ENCODE data around the gene PDP2.

The PDP2 gene

DNA sequence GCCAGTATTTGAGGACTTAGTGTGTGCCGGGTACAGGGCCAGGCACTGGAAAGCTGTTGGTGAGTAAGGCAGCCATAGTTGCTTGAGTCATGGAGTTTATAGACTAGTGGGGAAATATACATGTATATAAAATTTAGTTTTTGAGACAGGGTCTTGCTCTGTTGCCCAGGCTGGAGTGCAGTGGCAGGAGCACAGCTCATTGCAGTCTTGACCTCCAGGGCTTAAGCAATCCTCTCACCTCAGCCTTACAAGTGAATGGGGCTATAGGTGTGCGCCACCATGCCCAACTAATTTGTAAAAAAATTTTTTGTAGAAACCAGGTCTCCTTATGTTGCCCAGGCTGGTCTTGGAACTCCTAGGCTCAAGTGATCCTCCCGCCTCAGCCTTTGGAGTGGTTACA lies 2.4 kb downstream of the PDP2 start:
- TF ChIP-seq POLR2AphosphoS5 (IDR thresholded peaks at IDR 0.05; ENCODE audit: low read depth, low read length) (no peak), TAF1 (IDR thresholded peaks at IDR 0.05; ENCODE audit: borderline replicate concordance, insufficient read depth, low read length) (no peak), SIN3A (IDR thresholded peaks at IDR 0.05; ENCODE audit: borderline replicate concordance, insufficient read depth, low read length) (no peak), FOXP2 (optimal IDR thresholded peaks at IDR 0.05; ENCODE audit: borderline replicate concordance, extremely low read depth, extremely low read length, insufficient read depth) (no peak)
- TF ChIP-seq, protein P1, sequence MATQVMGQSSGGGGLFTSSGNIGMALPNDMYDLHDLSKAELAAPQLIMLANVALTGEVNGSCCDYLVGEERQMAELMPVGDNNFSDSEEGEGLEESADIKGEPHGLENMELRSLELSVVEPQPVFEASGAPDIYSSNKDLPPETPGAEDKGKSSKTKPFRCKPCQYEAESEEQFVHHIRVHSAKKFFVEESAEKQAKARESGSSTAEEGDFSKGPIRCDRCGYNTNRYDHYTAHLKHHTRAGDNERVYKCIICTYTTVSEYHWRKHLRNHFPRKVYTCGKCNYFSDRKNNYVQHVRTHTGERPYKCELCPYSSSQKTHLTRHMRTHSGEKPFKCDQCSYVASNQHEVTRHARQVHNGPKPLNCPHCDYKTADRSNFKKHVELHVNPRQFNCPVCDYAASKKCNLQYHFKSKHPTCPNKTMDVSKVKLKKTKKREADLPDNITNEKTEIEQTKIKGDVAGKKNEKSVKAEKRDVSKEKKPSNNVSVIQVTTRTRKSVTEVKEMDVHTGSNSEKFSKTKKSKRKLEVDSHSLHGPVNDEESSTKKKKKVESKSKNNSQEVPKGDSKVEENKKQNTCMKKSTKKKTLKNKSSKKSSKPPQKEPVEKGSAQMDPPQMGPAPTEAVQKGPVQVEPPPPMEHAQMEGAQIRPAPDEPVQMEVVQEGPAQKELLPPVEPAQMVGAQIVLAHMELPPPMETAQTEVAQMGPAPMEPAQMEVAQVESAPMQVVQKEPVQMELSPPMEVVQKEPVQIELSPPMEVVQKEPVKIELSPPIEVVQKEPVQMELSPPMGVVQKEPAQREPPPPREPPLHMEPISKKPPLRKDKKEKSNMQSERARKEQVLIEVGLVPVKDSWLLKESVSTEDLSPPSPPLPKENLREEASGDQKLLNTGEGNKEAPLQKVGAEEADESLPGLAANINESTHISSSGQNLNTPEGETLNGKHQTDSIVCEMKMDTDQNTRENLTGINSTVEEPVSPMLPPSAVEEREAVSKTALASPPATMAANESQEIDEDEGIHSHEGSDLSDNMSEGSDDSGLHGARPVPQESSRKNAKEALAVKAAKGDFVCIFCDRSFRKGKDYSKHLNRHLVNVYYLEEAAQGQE (IDR thresholded peaks at IDR 0.05; ENCODE audit: insufficient read depth in 1 of 2, low read depth in 2 of 2, low read length in 2 of 2), result no peak

DNA sequence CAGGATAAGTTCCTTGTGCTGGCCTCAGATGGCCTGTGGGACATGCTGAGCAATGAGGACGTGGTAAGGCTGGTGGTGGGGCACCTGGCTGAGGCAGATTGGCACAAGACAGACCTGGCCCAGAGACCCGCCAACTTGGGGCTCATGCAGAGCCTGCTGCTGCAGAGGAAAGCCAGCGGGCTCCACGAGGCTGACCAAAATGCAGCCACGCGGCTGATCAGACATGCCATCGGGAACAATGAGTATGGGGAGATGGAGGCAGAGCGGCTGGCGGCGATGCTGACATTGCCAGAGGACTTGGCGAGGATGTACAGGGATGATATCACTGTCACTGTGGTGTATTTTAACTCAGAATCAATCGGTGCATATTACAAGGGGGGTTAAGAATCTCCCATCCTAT lies 5.2 kb downstream of the PDP2 start:
- TF ChIP-seq, protein P1 (IDR thresholded peaks at IDR 0.05; ENCODE audit: insufficient read depth in 1 of 2, low read depth in 2 of 2, low read length in 2 of 2), result no peak
- TF ChIP-seq SIN3A (IDR thresholded peaks at IDR 0.05; ENCODE audit: borderline replicate concordance, insufficient read depth, low read length), result no peak
- TF ChIP-seq FOXP2 (optimal IDR thresholded peaks at IDR 0.05; ENCODE audit: borderline replicate concordance, extremely low read depth, extremely low read length, insufficient read depth), result no peak
- no peak for TF ChIP-seq POLR2AphosphoS5 (IDR thresholded peaks at IDR 0.05; ENCODE audit: low read depth, low read length)
- TF ChIP-seq TAF1 (IDR thresholded peaks at IDR 0.05; ENCODE audit: borderline replicate concordance, insufficient read depth, low read length), result no peak

DNA sequence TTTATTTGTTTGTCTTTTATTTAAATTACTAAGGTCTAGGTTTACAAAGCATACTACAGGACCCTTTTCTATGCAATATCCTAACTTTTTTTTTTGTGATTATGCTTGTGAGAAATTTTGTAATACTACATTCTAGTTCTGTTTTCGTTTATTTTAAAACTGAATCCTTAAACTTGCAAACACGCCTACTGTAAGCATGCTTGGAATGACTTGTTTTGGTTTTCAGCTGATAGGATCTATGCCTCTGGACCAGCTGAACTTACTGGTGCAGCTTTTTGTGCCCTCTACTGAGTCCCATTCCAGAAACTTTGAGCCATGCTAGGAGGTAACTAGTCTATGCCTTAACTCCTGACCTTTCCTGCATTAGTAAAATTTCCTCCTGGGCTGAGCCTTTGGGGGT lies 6.0 kb downstream of the PDP2 start:
- no peak for TF ChIP-seq FOXP2 (optimal IDR thresholded peaks at IDR 0.05; ENCODE audit: borderline replicate concordance, extremely low read depth, extremely low read length, insufficient read depth)
- TF ChIP-seq, protein P1 (IDR thresholded peaks at IDR 0.05; ENCODE audit: insufficient read depth in 1 of 2, low read depth in 2 of 2, low read length in 2 of 2), result no peak
- no peak for TF ChIP-seq SIN3A (IDR thresholded peaks at IDR 0.05; ENCODE audit: borderline replicate concordance, insufficient read depth, low read length)
- TF ChIP-seq POLR2AphosphoS5 (IDR thresholded peaks at IDR 0.05; ENCODE audit: low read depth, low read length), result no peak
- TF ChIP-seq TAF1 (IDR thresholded peaks at IDR 0.05; ENCODE audit: borderline replicate concordance, insufficient read depth, low read length), result no peak

DNA sequence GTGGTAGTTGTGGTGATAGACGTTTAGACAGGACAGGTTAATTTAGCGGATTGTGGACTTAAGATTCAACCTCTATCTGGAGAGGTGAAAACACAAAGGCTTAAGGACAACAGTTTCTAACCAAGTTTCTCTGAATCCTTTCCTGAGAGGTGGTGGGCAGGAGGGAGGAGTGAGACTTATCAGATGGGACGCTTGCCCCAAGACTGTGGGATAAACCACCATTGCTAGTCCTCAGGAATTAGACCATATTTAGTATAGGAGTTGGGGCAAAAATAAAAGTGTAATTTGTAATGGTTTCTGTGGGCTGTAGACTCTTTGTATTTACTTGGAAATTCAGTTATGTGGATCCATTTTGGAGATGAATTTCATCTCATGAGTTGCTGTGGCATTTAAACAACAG lies 6.6 kb downstream of the PDP2 start:
- TF ChIP-seq SIN3A (IDR thresholded peaks at IDR 0.05; ENCODE audit: borderline replicate concordance, insufficient read depth, low read length), result no peak
- TF ChIP-seq POLR2AphosphoS5 (IDR thresholded peaks at IDR 0.05; ENCODE audit: low read depth, low read length), result no peak
- no peak for TF ChIP-seq TAF1 (IDR thresholded peaks at IDR 0.05; ENCODE audit: borderline replicate concordance, insufficient read depth, low read length)
- TF ChIP-seq, protein P1 (IDR thresholded peaks at IDR 0.05; ENCODE audit: insufficient read depth in 1 of 2, low read depth in 2 of 2, low read length in 2 of 2), result no peak
- no peak for TF ChIP-seq FOXP2 (optimal IDR thresholded peaks at IDR 0.05; ENCODE audit: borderline replicate concordance, extremely low read depth, extremely low read length, insufficient read depth)

All from PFSK-1 (cell line).